ENCODE measurements around the gene LGALS1.
A peak's percentile ranks its signal among the peaks of the same experiment; 100 is the strongest.
"Not testable (repeated sequence)": the region's sequence is repeated elsewhere in the genome, so short reads cannot be mapped to it uniquely, and the experiment has no call there.

Gene LGALS1

DNA sequence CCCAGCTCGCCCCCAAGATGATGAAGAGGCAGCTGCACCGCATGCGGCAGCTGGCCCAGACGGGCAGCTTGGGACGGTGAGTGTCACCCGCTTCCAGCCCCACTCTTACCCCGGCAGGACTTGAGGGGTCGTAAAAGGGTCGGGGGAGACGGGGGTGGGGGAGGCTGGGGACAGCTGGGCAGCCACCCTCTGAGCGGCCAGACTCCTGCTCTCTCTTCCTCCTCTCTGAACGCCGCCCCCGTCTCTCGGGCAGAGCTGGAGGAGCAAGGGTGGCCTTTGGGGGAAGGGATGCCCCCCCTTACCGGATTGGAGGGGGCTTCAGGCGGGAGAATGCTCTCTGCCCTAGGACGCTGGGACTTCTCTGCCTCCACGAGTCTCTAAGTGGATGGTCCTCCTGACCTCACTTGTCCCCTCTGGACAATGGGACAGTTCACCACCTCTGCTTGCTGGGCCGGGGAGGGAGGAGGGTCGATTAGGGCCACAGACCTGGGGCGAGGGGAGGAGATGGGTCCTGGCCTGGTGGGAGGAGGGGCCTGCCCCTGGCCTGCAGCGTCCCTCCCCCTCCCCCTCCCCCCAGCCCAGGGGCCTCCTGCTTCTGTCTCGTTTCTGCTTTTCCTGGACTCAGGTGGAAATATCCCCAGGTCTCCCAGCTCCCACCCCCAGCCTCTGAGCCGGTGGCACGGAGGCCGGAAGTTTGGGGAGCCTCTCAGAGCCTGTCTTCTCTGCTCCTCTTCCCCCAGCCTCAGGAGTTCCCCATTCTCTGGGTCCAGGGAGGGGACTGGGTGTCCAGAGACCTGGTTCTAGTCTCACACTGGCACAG lies 35.5 kb upstream of the LGALS1 start:
- peak in 1 of 2 experiments; percentile 20 for DNase-seq

DNA sequence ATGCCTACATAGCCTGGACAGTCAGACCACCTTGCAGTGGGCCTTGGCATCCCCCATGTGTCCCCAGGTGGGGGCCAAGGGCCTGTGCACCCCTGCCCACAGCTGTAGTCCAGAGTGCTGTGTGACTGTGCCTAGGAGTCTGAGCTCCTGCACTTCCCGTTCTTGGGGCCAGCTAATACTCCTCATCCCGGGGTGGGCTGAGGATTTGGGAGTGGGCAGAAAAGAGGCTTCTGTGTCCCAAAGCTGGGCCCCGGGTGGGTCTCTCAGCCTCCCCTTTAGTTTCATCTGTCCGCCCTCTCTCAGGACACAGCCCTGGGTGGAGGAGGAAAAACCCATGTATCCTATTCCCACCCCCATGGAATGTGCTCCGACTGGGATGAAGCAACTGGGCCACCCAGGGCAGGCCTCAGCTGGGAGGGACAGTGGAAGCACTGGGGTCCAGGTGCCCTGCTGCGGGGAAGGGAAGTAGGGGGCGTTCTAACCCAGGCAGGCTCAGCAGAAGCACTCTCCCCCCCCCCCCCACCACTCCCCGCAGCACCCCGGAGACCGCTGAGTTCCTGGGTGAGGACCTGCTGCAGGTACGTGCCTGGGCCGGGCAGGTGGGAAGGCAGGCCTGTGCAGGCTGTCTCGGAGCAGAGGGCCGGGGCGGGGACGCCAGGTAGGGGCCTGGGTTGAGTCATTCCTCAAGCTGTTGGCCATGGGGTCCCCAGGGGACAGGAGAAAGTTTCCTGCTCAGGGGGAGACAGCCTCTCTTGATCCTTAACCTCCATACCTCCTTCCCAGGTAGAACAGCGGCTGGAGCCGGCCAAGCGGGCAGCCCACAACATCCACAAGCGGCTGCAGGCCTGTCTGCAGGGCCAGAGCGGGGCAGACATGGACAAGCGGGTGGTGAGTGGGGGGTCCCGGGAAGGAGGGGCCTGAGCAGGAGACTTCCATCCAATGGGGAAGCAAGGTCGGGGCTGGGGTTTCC lies 34.6 kb upstream of the LGALS1 start:
- no peak for DNase-seq

GRCh38 chr22:37641561-37641949 lies 33.9 kb upstream of the LGALS1 start:
- no peak for DNase-seq

GRCh38 chr22:37643225-37643847 lies 32.1 kb upstream of the LGALS1 start:
- peak in 1 of 2 experiments; percentile 71 for DNase-seq

GRCh38 chr22:37647317-37647716 lies 28.1 kb upstream of the LGALS1 start:
- DNase-seq, result no peak

- no peak for DNase-seq
These were observed 27.5 kb upstream of the LGALS1 start for GRCh38 chr22:37647928-37648327.

DNA sequence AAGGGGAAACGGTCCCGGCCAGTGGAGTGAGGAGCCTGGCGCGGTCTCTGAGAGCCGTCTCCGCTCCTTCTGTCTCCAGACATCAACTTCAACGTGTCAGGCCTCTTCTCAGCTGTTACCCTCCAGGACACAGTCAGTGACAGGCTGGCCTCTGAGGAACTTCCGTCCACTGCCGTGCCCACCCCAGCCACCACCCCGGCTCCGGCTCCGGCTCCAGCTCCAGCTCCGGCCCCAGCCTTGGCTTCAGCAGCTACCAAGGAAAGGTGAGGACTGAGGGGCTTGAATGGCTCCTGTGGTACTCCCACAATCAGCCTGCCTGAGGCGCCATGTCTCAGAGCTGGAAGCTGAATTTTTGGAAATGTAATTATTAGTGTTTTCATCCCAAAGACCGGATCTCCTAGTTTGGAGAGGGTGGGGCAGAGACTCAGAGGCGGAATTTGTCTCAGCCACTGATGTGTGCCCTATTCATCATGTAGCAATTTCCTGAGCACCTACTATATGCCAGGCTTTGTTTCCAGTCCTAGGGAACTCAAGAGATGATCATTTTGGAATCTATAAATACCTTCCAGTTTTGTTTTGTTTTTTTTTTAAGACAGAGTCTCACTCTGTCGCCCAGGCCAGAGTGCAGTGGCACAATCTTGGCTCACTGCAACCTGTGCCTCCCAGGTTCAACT lies 24.8 kb upstream of the LGALS1 start:
- DNase-seq, result no peak

DNA sequence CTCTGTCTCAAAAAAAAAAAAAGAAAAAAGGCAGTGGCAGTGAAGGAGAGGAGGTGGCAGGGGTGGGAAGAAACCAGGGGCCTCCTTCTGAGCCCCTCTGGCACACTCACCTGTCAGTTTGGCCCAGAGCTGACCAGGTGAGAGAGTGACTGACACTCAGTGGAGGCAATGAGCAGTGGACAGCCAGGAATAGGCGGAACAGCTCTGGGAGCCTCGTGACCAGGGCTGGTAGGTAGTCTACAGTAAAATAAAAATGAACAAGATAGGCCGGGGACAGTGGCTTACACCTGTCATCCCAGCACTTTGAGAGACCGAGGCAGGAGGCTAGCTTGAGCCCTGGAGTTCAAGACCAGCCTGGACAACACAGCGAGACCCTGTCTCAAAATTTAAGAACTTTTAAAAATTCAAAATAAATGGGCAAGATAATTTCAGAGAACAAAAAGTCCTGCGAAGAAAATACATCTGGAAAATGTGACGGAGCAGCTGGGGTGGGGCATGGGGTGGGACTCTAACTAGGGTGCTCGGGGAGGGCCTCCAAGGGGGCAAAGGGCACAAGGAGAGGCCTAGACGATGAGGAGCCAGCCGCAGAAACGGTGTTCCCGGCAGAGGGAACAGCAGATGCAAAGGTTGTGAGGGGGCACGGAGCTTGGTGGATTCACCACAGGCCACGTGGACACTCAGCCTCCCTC lies 20.7 kb upstream of the LGALS1 start:
- no peak for DNase-seq

GRCh38 chr22:37655252-37655563 lies 20.2 kb upstream of the LGALS1 start:
- DNase-seq, result no peak

- DNase-seq, result not testable (repeated sequence)
These were observed 18.9 kb upstream of the LGALS1 start for GRCh38 chr22:37656583-37656982.

DNA sequence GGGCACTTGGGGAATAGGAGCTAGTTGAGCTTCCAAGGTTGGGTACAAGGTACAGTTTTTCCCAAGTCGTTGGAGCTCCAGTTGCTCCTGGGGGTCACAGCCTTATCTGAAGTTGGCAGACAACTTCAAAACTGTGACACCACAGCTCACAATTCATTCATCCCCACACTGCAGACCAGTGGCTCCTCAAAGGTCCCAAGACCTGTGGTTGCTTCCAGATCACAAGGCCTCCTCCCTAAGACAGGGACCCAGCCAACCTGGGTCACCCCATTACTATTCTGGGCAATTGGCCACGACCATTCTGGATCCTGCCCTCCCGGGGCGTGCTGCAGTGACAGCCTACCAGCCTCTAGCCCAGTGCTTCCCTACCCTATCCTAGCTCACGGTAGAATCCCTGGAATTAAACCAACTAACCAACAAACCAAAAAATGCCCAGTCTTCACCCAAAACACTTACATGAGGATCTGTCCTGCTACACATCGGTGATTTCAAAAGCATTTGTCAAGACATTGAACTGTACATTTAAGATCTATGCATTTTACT lies 17.8 kb upstream of the LGALS1 start:
- peak in 1 of 2 experiments; percentile 39 for DNase-seq

DNA sequence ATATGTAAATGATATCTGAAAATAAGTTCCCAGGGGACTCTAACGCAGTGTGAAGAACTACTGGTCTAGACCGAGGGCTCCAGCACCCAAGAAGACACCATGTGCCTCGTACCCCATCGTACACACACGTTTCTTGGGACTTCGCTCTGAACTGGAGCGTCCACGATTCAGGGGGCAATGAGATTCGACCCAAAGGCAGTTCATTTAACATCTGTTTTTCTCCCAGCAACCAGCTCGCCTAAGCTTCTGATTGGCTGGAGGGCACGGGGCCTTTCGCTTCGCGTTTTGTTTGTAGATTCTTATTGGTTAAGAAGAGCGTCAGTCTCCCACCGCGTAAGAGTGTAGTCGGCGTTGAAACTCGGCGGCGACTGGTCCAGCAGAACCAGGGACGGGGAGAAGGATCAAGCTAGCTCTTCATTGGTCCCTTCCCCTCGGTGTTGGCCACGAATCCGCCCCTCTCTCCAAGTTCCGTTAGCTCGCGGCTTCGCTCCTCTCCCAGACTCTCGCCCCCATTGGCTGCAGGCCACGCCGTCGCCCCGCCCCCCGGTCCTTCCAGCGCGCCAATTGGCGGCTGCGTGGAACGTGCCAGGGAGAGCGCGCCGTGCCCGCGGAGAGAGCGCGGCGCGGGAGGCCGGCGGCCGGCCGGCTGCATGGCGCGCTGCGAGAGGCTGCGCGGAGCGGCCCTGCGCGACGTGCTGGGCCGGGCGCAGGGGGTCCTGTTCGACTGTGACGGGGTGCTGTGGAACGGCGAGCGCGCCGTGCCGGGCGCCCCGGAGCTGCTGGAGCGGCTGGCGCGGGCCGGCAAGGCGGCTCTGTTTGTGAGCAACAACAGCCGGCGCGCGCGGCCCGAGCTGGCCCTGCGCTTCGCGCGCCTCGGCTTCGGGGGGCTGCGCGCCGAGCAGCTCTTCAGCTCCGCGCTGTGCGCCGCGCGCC lies 17.0 kb upstream of the LGALS1 start, which contains the start of gene PDXP:
Gene PDXP, plus strand, starts transcription at position 591 of the 933 bp plus-strand sequence. Its CDS starts 60 bp downstream, at position 651.
- DNase-seq, result peak; percentile 98

DNA sequence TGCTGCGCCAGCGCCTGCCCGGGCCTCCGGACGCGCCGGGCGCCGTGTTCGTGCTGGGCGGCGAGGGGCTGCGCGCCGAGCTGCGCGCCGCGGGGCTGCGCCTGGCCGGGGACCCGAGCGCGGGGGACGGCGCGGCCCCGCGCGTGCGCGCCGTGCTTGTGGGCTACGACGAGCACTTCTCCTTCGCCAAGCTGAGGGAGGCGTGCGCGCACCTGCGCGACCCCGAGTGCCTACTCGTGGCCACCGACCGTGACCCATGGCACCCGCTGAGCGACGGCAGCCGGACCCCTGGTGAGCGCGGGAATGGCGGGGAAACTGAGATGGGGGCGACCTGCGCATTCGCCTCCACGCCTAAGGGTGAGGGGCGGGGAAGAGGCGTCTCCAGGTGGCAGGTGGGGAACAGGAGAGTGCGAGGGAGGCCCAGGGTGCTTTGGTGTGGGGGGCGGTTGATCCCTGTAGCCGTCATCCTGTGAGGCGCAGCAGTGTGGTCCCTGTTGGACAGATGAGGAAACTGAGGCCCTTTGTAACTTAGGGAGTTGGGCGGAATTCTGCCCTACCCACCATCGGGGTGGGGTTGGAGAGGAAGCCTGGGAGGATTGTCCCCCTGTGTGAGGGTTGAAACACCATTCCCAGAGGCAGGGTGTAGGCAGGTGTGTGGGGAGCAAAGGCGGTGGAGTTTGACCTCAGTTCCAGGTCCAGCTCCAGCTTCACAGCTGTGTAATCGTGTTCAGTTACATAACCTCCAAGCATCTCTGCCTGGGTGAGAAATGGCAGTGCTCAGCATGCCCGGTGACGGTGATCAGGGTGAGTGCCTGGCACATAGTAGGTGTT lies 16.2 kb upstream of the LGALS1 start:
- DNase-seq, result peak in 1 of 2 experiments; percentile 42

DNA sequence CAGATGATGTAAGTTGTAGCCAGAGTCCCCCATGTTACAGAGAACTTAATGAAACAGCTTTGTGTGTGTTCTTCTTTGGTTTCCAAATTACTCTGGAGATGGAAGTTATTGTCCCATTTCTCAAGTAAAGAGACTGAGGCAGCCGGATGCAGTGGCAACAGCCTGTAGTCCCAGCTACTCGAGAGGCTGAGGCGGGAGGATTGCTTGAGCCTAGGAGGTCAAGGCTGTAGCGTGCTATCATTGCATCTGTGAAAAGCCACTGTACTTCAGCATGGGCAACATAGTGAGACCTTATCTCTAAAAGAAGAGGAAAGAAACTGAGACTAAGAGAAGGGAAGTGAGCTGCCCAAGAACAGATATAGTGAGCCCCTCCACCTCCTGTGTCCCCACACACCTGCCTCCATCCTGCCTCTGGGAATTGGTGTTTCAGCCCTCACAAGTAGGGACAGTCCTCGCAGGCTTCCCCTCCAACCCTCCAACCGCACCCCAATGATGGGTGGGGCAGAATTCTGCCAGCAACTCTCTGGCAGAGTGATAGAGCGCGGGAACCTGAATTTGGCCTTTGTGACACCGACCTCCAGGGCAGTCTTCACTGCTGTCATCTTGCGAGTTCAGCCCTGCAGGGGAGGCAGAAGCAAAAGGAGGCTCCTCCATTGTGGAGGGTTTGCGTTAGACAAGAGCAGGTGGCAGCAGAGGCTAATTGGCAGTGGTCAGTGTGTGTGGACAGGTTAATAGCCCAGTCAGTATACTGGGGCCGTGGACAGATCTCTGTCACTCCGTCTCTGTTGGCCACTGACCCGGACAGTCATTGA lies 15.3 kb upstream of the LGALS1 start:
- no peak for DNase-seq

- no peak for DNase-seq
These were observed 14.8 kb upstream of the LGALS1 start for GRCh38 chr22:37660709-37661045.

DNA sequence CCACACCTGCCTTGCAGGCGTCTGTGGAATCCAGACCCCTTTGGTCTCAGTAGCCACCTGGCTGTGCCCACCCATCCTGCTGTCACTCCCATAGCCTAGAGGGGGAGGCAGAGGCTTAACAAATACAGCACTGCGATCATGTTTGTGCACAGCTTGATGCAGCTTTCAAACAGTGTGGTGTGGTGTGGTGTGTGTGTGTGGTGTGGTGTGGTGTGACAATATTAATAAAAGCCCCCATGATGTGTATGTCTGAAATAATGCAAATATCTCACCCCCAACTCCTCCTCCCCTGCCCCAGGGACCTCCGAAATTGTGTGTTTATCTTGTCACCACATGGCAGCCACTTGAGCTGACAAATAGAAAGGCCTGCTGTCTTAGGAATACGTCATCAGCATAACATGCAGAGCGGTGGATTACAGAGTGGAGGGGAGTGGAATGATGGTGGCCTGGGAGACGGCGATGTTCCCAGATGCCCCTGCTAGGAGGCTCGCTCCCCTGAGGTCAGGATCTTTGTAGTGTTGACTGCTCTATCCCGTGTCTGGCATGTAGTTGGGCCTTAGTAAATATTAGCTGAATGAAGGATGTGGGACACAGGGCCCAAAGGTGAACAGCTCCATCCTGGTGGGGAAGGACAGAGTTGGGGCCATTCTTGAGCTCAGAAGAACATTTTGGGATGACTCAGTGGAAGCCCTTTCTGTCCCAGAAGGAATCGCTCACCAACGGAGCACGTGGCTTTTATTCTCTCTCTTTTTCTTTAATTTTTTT lies 14.1 kb upstream of the LGALS1 start:
- DNase-seq, result no peak

GRCh38 chr22:37662039-37662438 lies 13.4 kb upstream of the LGALS1 start:
- no peak for DNase-seq

DNA sequence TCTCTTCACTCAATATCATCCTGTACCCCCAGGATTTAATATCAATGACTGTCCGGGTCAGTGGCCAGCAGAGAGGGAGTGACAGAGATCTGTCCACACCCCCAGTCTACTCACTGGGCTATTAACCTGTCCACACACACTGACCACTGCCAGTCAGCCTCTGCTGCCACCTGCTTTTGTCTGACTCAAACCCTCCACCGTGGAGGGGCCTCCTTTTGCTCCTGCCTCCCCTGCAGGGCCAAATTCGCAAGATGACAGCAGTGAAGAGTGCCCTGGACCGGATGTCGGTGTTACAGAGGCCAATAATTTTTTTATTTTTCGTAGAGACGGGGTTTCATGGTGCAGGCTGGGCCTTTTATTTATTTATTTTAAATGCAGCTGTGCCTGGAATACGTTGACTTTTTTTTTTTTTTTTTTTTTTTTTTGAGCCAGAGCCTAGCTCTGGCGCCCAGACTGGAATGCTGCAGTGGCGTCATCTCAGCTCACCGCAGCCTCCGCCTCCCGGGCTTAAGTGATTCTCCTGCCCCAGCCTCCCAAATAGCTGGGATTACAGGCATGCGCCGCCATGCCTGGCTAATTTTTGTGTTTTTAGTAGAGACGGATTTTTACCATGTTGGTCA lies 11.8 kb upstream of the LGALS1 start:
- DNase-seq, result no peak

Measured in NCI-H526 (cell line).